Measurements from ENCODE around the gene RNF133. TPM values are rescaled to one million over a fixed set of nuclear protein-coding genes. Genes with fewer than 3 reads are reported as not detected.

RNF133 gene
- total and polyA plus RNA-seq, 9 of the 15 experiments (the other 6 are each of a cell fraction or from before 2014, with no cell fraction given), result not detected

DNA sequence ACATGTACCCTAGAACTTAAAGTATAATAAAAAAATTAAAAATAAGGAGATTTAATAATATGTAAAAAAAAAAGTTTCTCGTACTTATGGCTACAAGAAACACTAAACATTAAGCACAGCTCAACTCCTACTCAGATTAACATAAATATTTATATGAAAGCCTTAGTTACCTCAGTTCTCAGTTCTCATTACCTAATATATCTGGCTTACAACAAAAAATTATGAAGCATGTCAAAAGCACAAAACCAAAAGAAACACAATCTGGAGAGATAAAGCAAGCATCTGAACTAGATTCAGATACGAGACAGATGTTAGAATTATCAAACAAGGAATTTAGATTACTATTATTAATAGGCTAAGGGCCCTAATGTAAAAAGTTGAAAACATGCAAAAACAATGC lies 40.1 kb downstream of the RNF133 start:
- in situ Hi-C loops (cut with MboI) (no loop called here), intact Hi-C loops (cut with micrococcal nuclease) (no loop called here)
- no peak for DNase-seq (ENCODE audit: extremely low read depth in 1 of 4, low spot score in 3 of 4)
- no peaks in the 10 kb centered on the region for H3K36me3 ChIP-seq (ENCODE audit: control insufficient read depth, insufficient read depth, low read length)
- WGBS (ENCODE audit: insufficient coverage, low coverage, missing lambda C conversion rate), result 0% methylated on average over 2 of the region's 2 CpGs
- CTCF ChIA-PET (ENCODE audit: low intra/inter-chr PET ratio), result no interaction called here
- H3K27me3 ChIP-seq (ENCODE audit: control insufficient read depth in 2 of 2, insufficient read depth in 2 of 2, low read length in 2 of 2), result no peaks in the 10 kb centered on the region
- H3K79me2 ChIP-seq (ENCODE audit: control insufficient read depth, insufficient read depth, low read length), result no peaks in the 10 kb centered on the region
- H2AFZ ChIP-seq (ENCODE audit: low read depth, low read length), result no peak overlapping the region
- ATAC-seq, result no peak
- H3K9ac ChIP-seq (ENCODE audit: insufficient read depth in 1 of 2, low read depth in 2 of 2, low read length in 2 of 2), result no peak overlapping the region
- POLR2A ChIA-PET, result no interaction called here
- no peak for FAIRE-seq
- no peak overlapping the region for H3K4me3 ChIP-seq
- H3K9me3 ChIP-seq (replicated peaks; ENCODE audit: control insufficient read depth, insufficient read depth, low read depth, low read length), result no peaks in the 10 kb centered on the region; the same call in 1 of the 2 replicates
- no TSS peak for BruUV-seq (replicated peaks)
- H4K20me1 ChIP-seq (replicated peaks; ENCODE audit: control insufficient read depth, insufficient read depth, low read length), result no peaks in the 10 kb centered on the region
- no peak overlapping the region for H3K27ac ChIP-seq (ENCODE audit: extremely low read depth, low read depth, low read length)
- no peaks in the 10 kb centered on the region for H3K4me1 ChIP-seq (replicated peaks in 1 of 2; ENCODE audit: control insufficient read depth in 2 of 2, insufficient read depth in 2 of 2, low read length in 2 of 2)
- no peak for TF ChIP-seq PHB2 (IDR thresholded peaks at IDR 0.05; ENCODE audit: low read depth)
- no peak for TF ChIP-seq NBN (IDR thresholded peaks at IDR 0.05; ENCODE audit: low read depth)
- TF ChIP-seq SREBF2 (CRISPR knock-in tag; IDR thresholded peaks at IDR 0.05), result no peak
- TF ChIP-seq ZNF3 (CRISPR knock-in tag; IDR thresholded peaks at IDR 0.05), result no peak
- no peak for TF ChIP-seq POLR2B (IDR thresholded peaks at IDR 0.05; ENCODE audit: low read depth, partially characterized antibody)
- TF ChIP-seq SMC3 (conservative IDR thresholded peaks at IDR 0.05; ENCODE audit: insufficient read depth, low read depth, low read length), result no peak
- TF ChIP-seq TRIM28 (IDR thresholded peaks at IDR 0.05), result no peak
- TF ChIP-seq CREB3L1 (IDR thresholded peaks at IDR 0.05; ENCODE audit: borderline replicate concordance, low read depth), result no peak
- no peak for TF ChIP-seq ZNF133 (CRISPR knock-in tag; IDR thresholded peaks at IDR 0.05)
- no peak for TF ChIP-seq SIN3B (IDR thresholded peaks at IDR 0.05; ENCODE audit: low read depth)
- TF ChIP-seq NFATC3 (IDR thresholded peaks at IDR 0.05), result no peak
- no peaks in the 10 kb centered on the region for H3K9me1 ChIP-seq (ENCODE audit: control insufficient read depth, insufficient read depth, low read length)
- H3K4me2 ChIP-seq (ENCODE audit: insufficient read depth, low read length), result no peak overlapping the region

Data from K562 (cell line).